DND-41 (cell line): ENCODE results near the gene MAPK10.

ENCODE experiments used
- ATAC-seq: fragments of 200-7000 bp; cut with Tn5 transposase; 3 replicates; pipeline ENCODE4 v1.9.1; 2021; ENCODE audit warnings: low read depth; ENCODE audit not compliant: insufficient read depth
- DNase-seq: peaks from one replicate; pipeline ENCODE4 v3.0.0-alpha.2; 2020
- H2AFZ ChIP-seq: 2 replicates; pipeline ENCODE4 v1.6.0; 2012; ENCODE audit warnings: low read depth, low read length
- H3K27ac ChIP-seq: 2 replicates; pipeline ENCODE4 v1.5.1; 2012; ENCODE audit warnings: low read length, inconsistent platforms
- H3K27me3 ChIP-seq: fragments of 200-600 bp; sonication (generic); 2 replicates; pipeline ENCODE4 v1.6.0; 2012; ENCODE audit warnings: low read length, mild to moderate bottlenecking, inconsistent platforms; ENCODE audit not compliant: insufficient read depth, poor library complexity
- H3K36me3 ChIP-seq: 2 replicates; pipeline ENCODE4 v1.5.1; 2012; ENCODE audit warnings: low read length, inconsistent platforms; ENCODE audit not compliant: insufficient read depth
- H3K4me1 ChIP-seq: 2 replicates; pipeline ENCODE4 v1.5.1; 2012; ENCODE audit warnings: mild to moderate bottlenecking, low read length; ENCODE audit not compliant: insufficient read depth
- H3K4me2 ChIP-seq: 2 replicates; pipeline ENCODE4 v1.6.0; 2012; ENCODE audit warnings: mild to moderate bottlenecking, moderate library complexity, low read length, inconsistent platforms; ENCODE audit not compliant: insufficient read depth
- H3K4me3 ChIP-seq, 2 experiments: fragments of 200-600 bp in 1 of 2; shearing (Covaris generic) in 1 of 2; 2 replicates each; pipeline ENCODE4 v1.5.1; 2012 to 2016; ENCODE audit warnings: inconsistent platforms in 2 of 2, low read length in 2 of 2, mild to moderate bottlenecking in 2 of 2, low read depth in 1 of 2, moderate library complexity in 1 of 2
- H3K79me2 ChIP-seq: 2 replicates; pipeline ENCODE4 v1.6.0; 2012; ENCODE audit warnings: low read length, inconsistent platforms; ENCODE audit not compliant: insufficient read depth
- H3K9ac ChIP-seq: 2 replicates; pipeline ENCODE4 v1.6.0; 2012; ENCODE audit warnings: low read depth, mild to moderate bottlenecking, inconsistent platforms, low read length, moderate library complexity
- H3K9me3 ChIP-seq: 2 replicates; pipeline ENCODE4 v1.5.1; 2012; ENCODE audit warnings: low read length, moderate library complexity, mild to moderate bottlenecking, inconsistent platforms; ENCODE audit not compliant: insufficient read depth, severe bottlenecking
- H4K20me1 ChIP-seq: 2 replicates; pipeline ENCODE4 v1.6.0; 2012; ENCODE audit warnings: low read length; ENCODE audit not compliant: insufficient read depth
- EZH2 ChIP-seq: IDR thresholded peaks from 3 replicates; pipeline ENCODE4 v1.6.1; 2012; ENCODE audit warnings: borderline replicate concordance, low read depth, mild to moderate bottlenecking, moderate library complexity, low read length, inconsistent platforms; ENCODE audit not compliant: severe bottlenecking
- TF ChIP-seq, protein P1 (sequence below): IDR thresholded peaks from 2 replicates; pipeline ENCODE4 v1.5.1; 2012; ENCODE audit warnings: borderline replicate concordance, low read length, moderate library complexity, mild to moderate bottlenecking; ENCODE audit not compliant: poor library complexity, severe bottlenecking; ENCODE audit errors: extremely low read depth

MAPK10 gene

DNA sequence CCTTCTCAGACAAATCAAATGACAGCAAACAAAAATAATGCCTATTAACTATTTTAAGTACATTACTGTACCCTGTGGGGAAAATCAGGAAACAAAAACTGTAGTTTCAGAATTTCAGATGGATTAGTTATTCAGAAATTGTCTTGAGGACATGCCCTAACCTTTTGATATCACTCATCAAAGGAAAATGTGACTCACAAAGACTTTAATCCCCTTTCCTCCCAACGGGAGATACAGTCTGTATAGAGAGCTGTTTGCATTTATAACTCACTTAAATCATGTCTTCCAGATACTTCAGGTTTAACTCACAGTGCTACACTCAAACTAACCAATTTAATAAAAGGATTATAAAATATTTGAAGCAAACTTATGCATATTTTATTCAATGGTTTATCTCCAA lies 304.0 kb downstream of the MAPK10 start:
- DNase-seq (no peak), ATAC-seq (no peak)
- Histone ChIP-seq H2AFZ (no peak overlapping the region), H3K27me3 (no peaks in the 10 kb centered on the region), H4K20me1 (no peaks in the 10 kb centered on the region), H3K9me3 (no peaks in the 10 kb centered on the region), H3K9ac (no peak overlapping the region), H3K79me2 (no peaks in the 10 kb centered on the region), H3K27ac (no peak overlapping the region), H3K4me2 (no peak overlapping the region), H3K4me1 (no peaks in the 10 kb centered on the region), H3K36me3 (no peaks in the 10 kb centered on the region), H3K4me3 (no peak overlapping the region)
- TF ChIP-seq, protein P1, sequence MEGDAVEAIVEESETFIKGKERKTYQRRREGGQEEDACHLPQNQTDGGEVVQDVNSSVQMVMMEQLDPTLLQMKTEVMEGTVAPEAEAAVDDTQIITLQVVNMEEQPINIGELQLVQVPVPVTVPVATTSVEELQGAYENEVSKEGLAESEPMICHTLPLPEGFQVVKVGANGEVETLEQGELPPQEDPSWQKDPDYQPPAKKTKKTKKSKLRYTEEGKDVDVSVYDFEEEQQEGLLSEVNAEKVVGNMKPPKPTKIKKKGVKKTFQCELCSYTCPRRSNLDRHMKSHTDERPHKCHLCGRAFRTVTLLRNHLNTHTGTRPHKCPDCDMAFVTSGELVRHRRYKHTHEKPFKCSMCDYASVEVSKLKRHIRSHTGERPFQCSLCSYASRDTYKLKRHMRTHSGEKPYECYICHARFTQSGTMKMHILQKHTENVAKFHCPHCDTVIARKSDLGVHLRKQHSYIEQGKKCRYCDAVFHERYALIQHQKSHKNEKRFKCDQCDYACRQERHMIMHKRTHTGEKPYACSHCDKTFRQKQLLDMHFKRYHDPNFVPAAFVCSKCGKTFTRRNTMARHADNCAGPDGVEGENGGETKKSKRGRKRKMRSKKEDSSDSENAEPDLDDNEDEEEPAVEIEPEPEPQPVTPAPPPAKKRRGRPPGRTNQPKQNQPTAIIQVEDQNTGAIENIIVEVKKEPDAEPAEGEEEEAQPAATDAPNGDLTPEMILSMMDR, result no peak
- no peak for TF ChIP-seq EZH2

DNA sequence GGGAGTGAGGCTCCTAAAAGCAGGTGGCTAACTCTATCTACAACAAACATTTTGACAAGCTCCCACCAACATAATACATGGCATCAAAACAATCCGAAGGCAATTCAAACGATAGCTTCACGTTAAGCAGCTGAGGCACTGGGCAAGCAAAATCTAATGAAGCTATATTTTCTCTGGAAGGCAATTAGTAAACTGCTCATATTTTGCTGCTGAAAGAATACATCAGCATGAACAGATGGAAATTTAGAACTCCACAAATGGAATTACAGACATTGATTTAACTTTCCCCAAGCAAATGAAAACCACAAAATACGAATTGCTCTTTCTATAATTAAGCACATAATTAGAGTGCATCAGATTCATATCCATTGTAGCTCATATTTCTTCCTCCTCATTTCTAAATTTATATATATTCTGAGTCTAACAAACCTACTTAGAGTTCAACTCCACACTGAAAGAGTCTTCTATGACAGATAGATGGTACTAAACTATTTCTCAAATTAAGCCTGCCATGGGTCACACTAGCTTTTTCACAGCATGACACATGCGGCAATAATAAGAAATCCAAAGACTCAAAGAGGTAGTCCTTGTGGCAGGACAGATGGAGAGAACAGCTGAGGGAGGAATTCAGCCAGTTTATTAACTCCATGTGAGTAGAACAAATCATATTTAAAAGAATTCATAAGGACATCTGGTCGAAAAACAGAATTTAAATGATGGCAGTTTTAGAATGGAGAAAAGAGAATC lies 305.4 kb downstream of the MAPK10 start:
- H3K9me3 ChIP-seq, result no peaks in the 10 kb centered on the region
- no peaks in the 10 kb centered on the region for H4K20me1 ChIP-seq
- H3K79me2 ChIP-seq, result no peaks in the 10 kb centered on the region
- no peaks in the 10 kb centered on the region for H3K36me3 ChIP-seq
- H3K4me1 ChIP-seq, result no peaks in the 10 kb centered on the region
- no peak overlapping the region for H2AFZ ChIP-seq
- no peak overlapping the region for H3K4me3 ChIP-seq
- no peaks in the 10 kb centered on the region for H3K27me3 ChIP-seq
- ATAC-seq, result no peak
- no peak overlapping the region for H3K9ac ChIP-seq
- H3K4me2 ChIP-seq, result no peak overlapping the region
- H3K27ac ChIP-seq, result no peak overlapping the region
- DNase-seq, result no peak
- TF ChIP-seq, protein P1, result no peak
- no peak for TF ChIP-seq EZH2

DNA sequence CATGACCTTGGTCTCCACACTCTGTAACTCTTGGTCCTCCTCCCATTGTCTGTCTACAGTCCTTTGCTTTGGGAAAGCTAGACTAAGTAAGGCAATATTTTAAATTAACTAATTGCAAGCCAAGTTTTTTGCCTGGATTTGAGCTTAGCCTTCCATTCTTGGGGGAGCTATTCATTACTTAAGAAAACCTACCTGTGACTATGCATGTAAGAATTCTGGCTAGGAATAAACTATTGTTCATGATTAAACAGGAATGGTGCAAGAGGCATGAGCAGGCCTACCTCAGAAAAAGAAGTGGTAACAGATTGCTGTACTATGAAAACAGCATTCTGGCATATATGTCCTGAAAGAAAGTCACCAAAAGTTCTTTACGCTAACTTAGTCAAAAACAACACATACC lies 309.4 kb downstream of the MAPK10 start:
- no peaks in the 10 kb centered on the region for H3K27me3 ChIP-seq
- H4K20me1 ChIP-seq, result no peaks in the 10 kb centered on the region
- H3K79me2 ChIP-seq, result no peaks in the 10 kb centered on the region
- H3K4me3 ChIP-seq, result no peak overlapping the region
- no peaks in the 10 kb centered on the region for H3K36me3 ChIP-seq
- H3K9me3 ChIP-seq, result no peaks in the 10 kb centered on the region
- no peak overlapping the region for H3K9ac ChIP-seq
- H3K4me1 ChIP-seq, result no peaks in the 10 kb centered on the region
- no peak for ATAC-seq
- TF ChIP-seq, protein P1, result no peak
- TF ChIP-seq EZH2, result no peak
- no peak overlapping the region for H2AFZ ChIP-seq
- no peak for DNase-seq
- H3K27ac ChIP-seq, result no peak overlapping the region
- H3K4me2 ChIP-seq, result no peak overlapping the region
